NT2/D1 (cell line): Measurements from ENCODE around the gene HIP1R.

Source experiments
- YY1 ChIP-seq: IDR thresholded peaks from 2 replicates; pipeline ENCODE4 v1.6.1; 2011; ENCODE audit not compliant: insufficient read length, insufficient read depth
- ZNF274 ChIP-seq: IDR thresholded peaks from 2 replicates; pipeline ENCODE4 v1.6.1; 2011; ENCODE audit warnings: mild to moderate bottlenecking, low read depth, low read length

DNA sequence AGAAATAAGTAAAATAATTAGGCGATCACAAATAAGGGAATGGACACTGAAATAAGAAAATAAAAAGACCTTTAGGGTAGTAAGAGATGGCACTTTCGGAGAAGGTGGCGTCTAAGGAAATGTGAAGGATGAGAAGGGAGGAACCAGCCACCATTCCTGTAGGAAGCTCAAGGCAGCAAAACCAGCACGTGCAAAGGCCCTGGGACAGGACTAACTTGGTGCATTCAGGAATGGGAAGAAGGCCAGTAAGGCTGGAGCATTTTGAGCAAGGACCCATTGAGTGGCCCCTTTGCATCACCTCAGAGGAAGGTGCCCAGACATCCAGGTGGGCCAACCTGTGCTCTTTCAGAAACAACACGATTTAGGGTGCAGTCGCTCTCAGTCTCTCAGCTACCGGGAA is 61.4 kb downstream of the HIP1R start:
- TF ChIP-seq ZNF274 (no peak), YY1 (no peak)
